ENCODE measurements around the gene ALPG. TPM values are rescaled to one million over a fixed set of nuclear protein-coding genes. Genes with fewer than 3 reads are reported as not detected.

ALPG gene
- total RNA-seq, 1 experiment from 2014 or later, result 0.10 TPM

DNA sequence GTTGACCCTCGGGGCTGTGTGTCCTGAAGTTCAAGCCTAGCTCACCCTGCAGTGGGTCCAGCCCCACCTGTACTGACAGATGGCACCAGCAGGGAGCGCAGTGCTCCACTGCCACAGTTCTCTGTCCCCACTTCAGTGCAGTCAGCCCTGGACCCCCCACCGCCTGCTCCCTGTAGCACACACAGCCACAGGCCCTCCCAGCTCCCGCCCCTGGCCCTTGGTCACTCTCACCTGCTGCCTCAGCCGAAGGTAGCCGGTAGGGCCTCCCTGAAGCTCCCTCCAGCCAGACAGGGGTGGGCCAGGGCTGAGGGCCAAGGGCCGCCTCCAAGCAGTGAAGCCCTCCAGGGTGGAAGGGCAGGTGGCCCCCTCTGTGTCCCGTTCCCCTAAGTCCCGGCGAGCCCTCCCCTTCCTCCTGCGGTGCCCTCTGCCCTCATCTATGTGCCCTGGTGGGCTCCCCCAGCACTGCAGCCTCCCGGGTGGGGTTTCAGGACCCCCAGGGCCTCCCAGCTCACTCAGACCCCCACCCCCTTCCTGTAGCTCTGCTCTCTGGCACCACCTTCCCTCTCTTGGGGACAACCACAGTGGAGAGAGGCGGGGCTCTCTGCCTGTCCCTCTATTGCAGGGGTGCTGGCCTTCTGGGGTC is 38.9 kb upstream of the ALPG start:
- no peaks in the 10 kb centered on the region for H4K20me1 ChIP-seq (ENCODE audit: insufficient read depth)
- no peaks in the 10 kb centered on the region for H3K9me2 ChIP-seq (ENCODE audit: insufficient read depth)
- ChIA-PET POLR2A (no interaction called here), CTCF (interaction anchor here (1.5 kb wide), 1 partner anchor 72 kb away, joined by 8 read pairs; no protein-coding TSS in a partner anchor), RAD21 (ENCODE audit: low non-redundant PET in 1 of 2, low total read pairs in 2 of 2, uncharacterized antibody in 2 of 2, unreplicated experiment in 2 of 2) (interaction anchor here in 1 of 2 experiments (1.0 kb wide), 1 partner anchor 72 kb away, joined by 4 read pairs; no protein-coding TSS in a partner anchor)
- no peaks in the 10 kb centered on the region for H3K9me3 ChIP-seq (ENCODE audit: control insufficient read depth in 1 of 2, insufficient read depth in 1 of 2, low read depth in 1 of 2, low read length in 2 of 2)
- no peak overlapping the region for H2AFZ ChIP-seq (ENCODE audit: low read depth, low read length, poor library complexity, severe bottlenecking)
- no peak overlapping the region for H3K4me2 ChIP-seq (ENCODE audit: low read length)
- no peak overlapping the region for H3K27ac ChIP-seq (ENCODE audit: low read depth, low read length)
- intact Hi-C loops (cut with micrococcal nuclease), result loop anchor here (2.0 kb wide), 1 partner anchor 73 kb away; no protein-coding TSS in a partner anchor
- no peaks in the 10 kb centered on the region for H3K27me3 ChIP-seq (ENCODE audit: insufficient read depth, low read length)
- no peak for DNase-seq (ENCODE audit: low read depth, low spot score)
- H3K36me3 ChIP-seq (ENCODE audit: control insufficient read depth in 1 of 2, insufficient read depth in 2 of 2, low read length in 2 of 2), result no peaks in the 10 kb centered on the region
- TF ChIP-seq, protein P1, sequence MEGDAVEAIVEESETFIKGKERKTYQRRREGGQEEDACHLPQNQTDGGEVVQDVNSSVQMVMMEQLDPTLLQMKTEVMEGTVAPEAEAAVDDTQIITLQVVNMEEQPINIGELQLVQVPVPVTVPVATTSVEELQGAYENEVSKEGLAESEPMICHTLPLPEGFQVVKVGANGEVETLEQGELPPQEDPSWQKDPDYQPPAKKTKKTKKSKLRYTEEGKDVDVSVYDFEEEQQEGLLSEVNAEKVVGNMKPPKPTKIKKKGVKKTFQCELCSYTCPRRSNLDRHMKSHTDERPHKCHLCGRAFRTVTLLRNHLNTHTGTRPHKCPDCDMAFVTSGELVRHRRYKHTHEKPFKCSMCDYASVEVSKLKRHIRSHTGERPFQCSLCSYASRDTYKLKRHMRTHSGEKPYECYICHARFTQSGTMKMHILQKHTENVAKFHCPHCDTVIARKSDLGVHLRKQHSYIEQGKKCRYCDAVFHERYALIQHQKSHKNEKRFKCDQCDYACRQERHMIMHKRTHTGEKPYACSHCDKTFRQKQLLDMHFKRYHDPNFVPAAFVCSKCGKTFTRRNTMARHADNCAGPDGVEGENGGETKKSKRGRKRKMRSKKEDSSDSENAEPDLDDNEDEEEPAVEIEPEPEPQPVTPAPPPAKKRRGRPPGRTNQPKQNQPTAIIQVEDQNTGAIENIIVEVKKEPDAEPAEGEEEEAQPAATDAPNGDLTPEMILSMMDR (IDR thresholded peaks at IDR 0.05 in 2 of 3, conservative IDR thresholded peaks at IDR 0.05 in 1 of 3; ENCODE audit: borderline replicate concordance in 1 of 3, insufficient read depth in 1 of 3, low read depth in 2 of 3, low read length in 2 of 3), result peak; percentile 35 to 43 (median 40); a peak in 4 of 6 replicates
- TF ChIP-seq TCF7L2 (IDR thresholded peaks at IDR 0.05; ENCODE audit: borderline replicate concordance, extremely low read depth, insufficient read depth, insufficient read length), result no peak
- peak; percentile 52 for TF ChIP-seq RAD21 (IDR thresholded peaks at IDR 0.05; ENCODE audit: low read depth)
- TF ChIP-seq EGR1 (IDR thresholded peaks at IDR 0.05; ENCODE audit: low read depth), result no peak
- H3K79me2 ChIP-seq (ENCODE audit: insufficient read depth, low read length), result no peaks in the 10 kb centered on the region
- H3K9ac ChIP-seq (ENCODE audit: low read length), result no peak overlapping the region
- H3K4me3 ChIP-seq (replicated peaks in 1 of 2; ENCODE audit: low read depth in 1 of 2, low read length in 2 of 2), result no peak overlapping the region
- no TSS peak for BruUV-seq (replicated peaks)
- ATAC-seq, result peak; percentile 52
- H3K4me1 ChIP-seq (ENCODE audit: control insufficient read depth in 1 of 2, insufficient read depth in 2 of 2, low read length in 2 of 2), result peaks cover 0 to 4% of the 10 kb centered on the region in 2 experiments; a peak in 1 of 4 replicates

DNA sequence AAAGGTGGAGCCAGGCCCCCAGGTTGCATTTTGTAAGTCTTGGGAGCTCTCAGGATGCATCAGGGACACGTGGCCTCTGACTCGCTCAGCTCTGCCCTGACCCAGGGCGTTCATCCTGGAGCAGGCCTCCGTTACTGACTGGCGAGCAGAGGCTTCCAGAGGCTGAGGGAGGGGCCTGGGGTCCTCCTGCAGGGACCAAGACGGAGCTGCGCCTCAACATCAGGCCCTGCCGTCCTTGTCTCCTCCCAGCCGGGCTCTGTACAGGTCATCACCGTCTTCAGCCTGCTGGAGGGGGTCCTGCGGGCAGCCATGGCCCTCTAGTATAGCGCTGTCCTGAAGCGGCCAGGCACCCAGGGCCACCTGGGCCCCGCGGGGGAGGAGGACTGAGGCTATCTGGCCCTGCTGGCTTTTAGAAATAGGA is 38.3 kb upstream of the ALPG start:
- H3K4me3 ChIP-seq (replicated peaks in 1 of 2; ENCODE audit: low read depth in 1 of 2, low read length in 2 of 2), result no peak overlapping the region
- H3K9me3 ChIP-seq (ENCODE audit: control insufficient read depth in 1 of 2, insufficient read depth in 1 of 2, low read depth in 1 of 2, low read length in 2 of 2), result no peaks in the 10 kb centered on the region
- no TSS peak for BruUV-seq (replicated peaks)
- H2AFZ ChIP-seq (ENCODE audit: low read depth, low read length, poor library complexity, severe bottlenecking), result no peak overlapping the region
- RAD21 ChIA-PET (ENCODE audit: low non-redundant PET in 1 of 2, low total read pairs in 2 of 2, uncharacterized antibody in 2 of 2, unreplicated experiment in 2 of 2), result no interaction called here
- H3K9me2 ChIP-seq (ENCODE audit: insufficient read depth), result no peaks in the 10 kb centered on the region
- peaks cover 0 to 4% of the 10 kb centered on the region in 2 experiments; a peak in 1 of 4 replicates for H3K4me1 ChIP-seq (ENCODE audit: control insufficient read depth in 1 of 2, insufficient read depth in 2 of 2, low read length in 2 of 2)
- H3K36me3 ChIP-seq (ENCODE audit: control insufficient read depth in 1 of 2, insufficient read depth in 2 of 2, low read length in 2 of 2), result no peaks in the 10 kb centered on the region
- POLR2A ChIA-PET, result no interaction called here
- H3K79me2 ChIP-seq (ENCODE audit: insufficient read depth, low read length), result no peaks in the 10 kb centered on the region
- no peak for DNase-seq (ENCODE audit: low read depth, low spot score)
- ATAC-seq, result no peak
- CTCF ChIA-PET, result interaction anchor here (1.5 kb wide), 1 partner anchor 71 kb away, joined by 8 read pairs; no protein-coding TSS in a partner anchor
- no peak overlapping the region for H3K27ac ChIP-seq (ENCODE audit: low read depth, low read length)
- H3K9ac ChIP-seq (ENCODE audit: low read length), result no peak overlapping the region
- H3K27me3 ChIP-seq (ENCODE audit: insufficient read depth, low read length), result no peaks in the 10 kb centered on the region
- no peak overlapping the region for H3K4me2 ChIP-seq (ENCODE audit: low read length)
- intact Hi-C loops (cut with micrococcal nuclease), result no loop called here
- TF ChIP-seq ZNF274 (IDR thresholded peaks at IDR 0.05; ENCODE audit: low read depth, low read length), result no peak
- no peak for TF ChIP-seq EZH2phosphoT487 (IDR thresholded peaks at IDR 0.05; ENCODE audit: borderline replicate concordance)
- TF ChIP-seq SRF (IDR thresholded peaks at IDR 0.05; ENCODE audit: low read depth), result no peak
- TF ChIP-seq FOSL1 (IDR thresholded peaks at IDR 0.05; ENCODE audit: low read depth), result no peak
- TF ChIP-seq ELF1 (IDR thresholded peaks at IDR 0.05; ENCODE audit: borderline replicate concordance, low read depth), result no peak
- TF ChIP-seq, protein P2, sequence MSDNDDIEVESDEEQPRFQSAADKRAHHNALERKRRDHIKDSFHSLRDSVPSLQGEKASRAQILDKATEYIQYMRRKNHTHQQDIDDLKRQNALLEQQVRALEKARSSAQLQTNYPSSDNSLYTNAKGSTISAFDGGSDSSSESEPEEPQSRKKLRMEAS (IDR thresholded peaks at IDR 0.05), result no peak
- TF ChIP-seq, protein P3, sequence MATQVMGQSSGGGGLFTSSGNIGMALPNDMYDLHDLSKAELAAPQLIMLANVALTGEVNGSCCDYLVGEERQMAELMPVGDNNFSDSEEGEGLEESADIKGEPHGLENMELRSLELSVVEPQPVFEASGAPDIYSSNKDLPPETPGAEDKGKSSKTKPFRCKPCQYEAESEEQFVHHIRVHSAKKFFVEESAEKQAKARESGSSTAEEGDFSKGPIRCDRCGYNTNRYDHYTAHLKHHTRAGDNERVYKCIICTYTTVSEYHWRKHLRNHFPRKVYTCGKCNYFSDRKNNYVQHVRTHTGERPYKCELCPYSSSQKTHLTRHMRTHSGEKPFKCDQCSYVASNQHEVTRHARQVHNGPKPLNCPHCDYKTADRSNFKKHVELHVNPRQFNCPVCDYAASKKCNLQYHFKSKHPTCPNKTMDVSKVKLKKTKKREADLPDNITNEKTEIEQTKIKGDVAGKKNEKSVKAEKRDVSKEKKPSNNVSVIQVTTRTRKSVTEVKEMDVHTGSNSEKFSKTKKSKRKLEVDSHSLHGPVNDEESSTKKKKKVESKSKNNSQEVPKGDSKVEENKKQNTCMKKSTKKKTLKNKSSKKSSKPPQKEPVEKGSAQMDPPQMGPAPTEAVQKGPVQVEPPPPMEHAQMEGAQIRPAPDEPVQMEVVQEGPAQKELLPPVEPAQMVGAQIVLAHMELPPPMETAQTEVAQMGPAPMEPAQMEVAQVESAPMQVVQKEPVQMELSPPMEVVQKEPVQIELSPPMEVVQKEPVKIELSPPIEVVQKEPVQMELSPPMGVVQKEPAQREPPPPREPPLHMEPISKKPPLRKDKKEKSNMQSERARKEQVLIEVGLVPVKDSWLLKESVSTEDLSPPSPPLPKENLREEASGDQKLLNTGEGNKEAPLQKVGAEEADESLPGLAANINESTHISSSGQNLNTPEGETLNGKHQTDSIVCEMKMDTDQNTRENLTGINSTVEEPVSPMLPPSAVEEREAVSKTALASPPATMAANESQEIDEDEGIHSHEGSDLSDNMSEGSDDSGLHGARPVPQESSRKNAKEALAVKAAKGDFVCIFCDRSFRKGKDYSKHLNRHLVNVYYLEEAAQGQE (IDR thresholded peaks at IDR 0.05; ENCODE audit: low read depth), result no peak
- TF ChIP-seq TCF7L2 (IDR thresholded peaks at IDR 0.05; ENCODE audit: borderline replicate concordance, extremely low read depth, insufficient read depth, insufficient read length), result no peak
- TF ChIP-seq CBX3 (IDR thresholded peaks at IDR 0.05; ENCODE audit: low read depth), result no peak
- TF ChIP-seq POLR2AphosphoS5 (IDR thresholded peaks at IDR 0.05; ENCODE audit: low read depth, low read length), result no peak
- no peaks in the 10 kb centered on the region for H4K20me1 ChIP-seq (ENCODE audit: insufficient read depth)

Data from HCT116 (cell line).